GM12878 (cell line): ENCODE measurements around the gene KLHL22.

Experiments
- CREB1 ChIP-seq: IDR thresholded peaks from 2 replicates; pipeline ENCODE4 v1.6.1; 2012; ENCODE audit warnings: low read depth, mild to moderate bottlenecking, inconsistent platforms
- CTCF ChIP-seq, 3 experiments: IDR thresholded peaks in 2 of 3; conservative IDR thresholded peaks in 1 of 3; 2 replicates each; pipeline ENCODE4 v1.5.1; 2011; ENCODE audit warnings: low read depth in 3 of 3, low read length in 3 of 3, mild to moderate bottlenecking in 3 of 3, control low read depth in 2 of 3, moderate library complexity in 2 of 3, inconsistent platforms in 1 of 3, mixed read lengths in 1 of 3; ENCODE audit not compliant: control insufficient read depth in 2 of 3, insufficient read depth in 1 of 3; ENCODE audit errors: extremely low read depth in 1 of 3
- E2F4 ChIP-seq: IDR thresholded peaks from 2 replicates; pipeline ENCODE4 v1.6.1; 2012; ENCODE audit warnings: low read depth, low read length, improper control_type of control experiment
- E2F8 ChIP-seq: fragments of 450-650 bp; IDR thresholded peaks from 2 replicates; pipeline ENCODE4 v1.6.1; 2018; ENCODE audit warnings: mild to moderate bottlenecking, low read depth, moderate library complexity; ENCODE audit not compliant: partially characterized antibody
- HCFC1 ChIP-seq: fragments of 150-350 bp; IDR thresholded peaks from 2 replicates; pipeline ENCODE4 v1.6.1; 2014; ENCODE audit warnings: low read length
- IRF3 ChIP-seq: fragments of 450-650 bp; IDR thresholded peaks from 2 replicates; pipeline ENCODE4 v1.6.1; 2014; ENCODE audit warnings: mild to moderate bottlenecking
- NR2C2 ChIP-seq: IDR thresholded peaks from 2 replicates; pipeline ENCODE4 v1.6.1; 2011; ENCODE audit warnings: borderline replicate concordance, low read depth; ENCODE audit not compliant: control insufficient read depth, insufficient read length
- POLR2A ChIP-seq: IDR thresholded peaks from 2 replicates; pipeline ENCODE4 v1.6.1; 2011; ENCODE audit warnings: low read depth, mild to moderate bottlenecking, low read length
- SIN3A ChIP-seq: IDR thresholded peaks from 2 replicates; pipeline ENCODE4 v1.6.1; 2012; ENCODE audit warnings: low read depth, low read length, improper control_type of control experiment
- ZBTB33 ChIP-seq: fragments of 450-650 bp; IDR thresholded peaks from 2 replicates; pipeline ENCODE4 v1.6.1; 2017; ENCODE audit warnings: mild to moderate bottlenecking
- ZZZ3 ChIP-seq: IDR thresholded peaks from 2 replicates; pipeline ENCODE4 v1.6.1; 2011; ENCODE audit warnings: low read depth; ENCODE audit not compliant: control insufficient read depth, insufficient read length

- TF ChIP-seq CTCF (IDR thresholded peaks at IDR 0.05 in 2 of 3, conservative IDR thresholded peaks at IDR 0.05 in 1 of 3; ENCODE audit: control insufficient read depth in 2 of 3, extremely low read depth in 1 of 3, insufficient read depth in 1 of 3, low read depth in 3 of 3, low read length in 3 of 3) (no peak), POLR2A (no peak), CREB1 (no peak), E2F8 (no peak), ZBTB33 (no peak), E2F4 (no peak), ZZZ3 (no peak), SIN3A (no peak), HCFC1 (no peak), IRF3 (no peak), NR2C2 (no peak)
Measured at GRCh38 chr22:20434264-20434751, 61.3 kb downstream of the KLHL22 start.
